Endometrial microvascular endothelial cells (primary cell): ENCODE data around the gene TYROBP. TPM values are rescaled to one million over a fixed set of nuclear protein-coding genes. Genes with fewer than 3 reads are reported as not detected.

ENCODE experiments used
- in situ Hi-C: cut with HindIII; loops from 2 replicates; pipeline ENCODE4 v1.10.0; 2017; ENCODE audit warnings: low sequenced_read_pairs, low pct_unique_long_range_greater_than_20kb; ENCODE audit errors: inconsistent ontology term
- total RNA-seq: library from RNA; depleted of rRNA; stranded (reverse); fragments of >200 nt; gene quantifications from one replicate; pipeline ENCODE4 v1.2.3, GENCODE V29; 2015; ENCODE audit errors: inconsistent ontology term

The TYROBP gene
- total RNA-seq, 1 donor from 2014 or later, result not detected

GRCh38 chr19:35860818-35861639 lies 47.1 kb downstream of the TYROBP start:
- in situ Hi-C loops, result no loop called here

GRCh38 chr19:35860436-35860817 lies 47.7 kb downstream of the TYROBP start:
- in situ Hi-C loops, result no loop called here

- in situ Hi-C loops, result no loop called here
Measured at GRCh38 chr19:35859414-35859813, 48.7 kb downstream of the TYROBP start.

- in situ Hi-C loops, result no loop called here
Measured at GRCh38 chr19:35858311-35858710, 49.8 kb downstream of the TYROBP start.

GRCh38 chr19:35856546-35857149 lies 51.4 kb downstream of the TYROBP start, which contains the start of gene KIRREL2:
Gene KIRREL2, plus strand, starts transcription at chr19:35856911. Its CDS starts 209 bp downstream, at chr19:35857120.
- in situ Hi-C loops, result no loop called here

Other genes with a start within 250 kb of the TYROBP start
- gene UPK1A, start 241.8 kb downstream of the TYROBP start, total RNA-seq, result not detected
- not detected for gene ZBTB32, start 203.7 kb downstream of the TYROBP start, total RNA-seq
- 11.1 TPM for gene KMT2B, start 190.3 kb downstream of the TYROBP start, total RNA-seq
- gene IGFLR1, start 165.8 kb downstream of the TYROBP start, total RNA-seq, result 2.0 TPM
- 7.4 TPM for gene U2AF1L4, start 162.9 kb downstream of the TYROBP start, total RNA-seq
- 36.0 TPM for gene PSENEN, start 162.6 kb downstream of the TYROBP start, total RNA-seq
- gene LIN37, start 159.7 kb downstream of the TYROBP start, total RNA-seq, result 13.1 TPM
- not detected for gene HSPB6, start 151.3 kb downstream of the TYROBP start, total RNA-seq
- 7.2 TPM for gene PROSER3, start 150.1 kb downstream of the TYROBP start, total RNA-seq
- gene ARHGAP33, start 132.7 kb downstream of the TYROBP start, total RNA-seq, result 0.19 TPM
- gene PRODH2, start 95.5 kb downstream of the TYROBP start, total RNA-seq, result not detected
- not detected for gene NPHS1, start 55.8 kb downstream of the TYROBP start, total RNA-seq
- not detected for gene KIRREL2, start 51.4 kb downstream of the TYROBP start, total RNA-seq
- gene APLP1, start 39.7 kb downstream of the TYROBP start, total RNA-seq, result 9.4 TPM
- gene NFKBID, start 7.8 kb downstream of the TYROBP start, total RNA-seq, result 6.6 TPM
- not detected for gene HCST, start 5.8 kb downstream of the TYROBP start, total RNA-seq
- 2.5 TPM for gene LRFN3, start 28.1 kb upstream of the TYROBP start, total RNA-seq
- 17.0 TPM for gene SDHAF1, start 86.9 kb upstream of the TYROBP start, total RNA-seq
- not detected for gene SYNE4, start 100.5 kb upstream of the TYROBP start, total RNA-seq
- 36.1 TPM for gene ALKBH6, start 105.9 kb upstream of the TYROBP start, total RNA-seq
- 5.9 TPM for gene CLIP3, start 124.6 kb upstream of the TYROBP start, total RNA-seq
- 5.4 TPM for gene THAP8, start 146.0 kb upstream of the TYROBP start, total RNA-seq
- 11.5 TPM for gene WDR62, start 146.6 kb upstream of the TYROBP start, total RNA-seq
- not detected for gene OVOL3, start 202.8 kb upstream of the TYROBP start, total RNA-seq
- 27.1 TPM for gene POLR2I, start 206.6 kb upstream of the TYROBP start, total RNA-seq
- gene TBCB, start 207.2 kb upstream of the TYROBP start, total RNA-seq, result 235 TPM
- gene CAPNS1, start 231.8 kb upstream of the TYROBP start, total RNA-seq, result 169 TPM
- gene COX7A1, start 244.2 kb upstream of the TYROBP start, total RNA-seq, result 23.4 TPM